Ishikawa (cell line): ENCODE measurements around the gene AUTS2.

Experiments used
- CEBPB ChIP-seq: IDR thresholded peaks from 2 replicates; pipeline ENCODE4 v1.6.1; 2012
- EP300 ChIP-seq: IDR thresholded peaks from 2 replicates; pipeline ENCODE4 v1.6.1; 2012; ENCODE audit warnings: borderline replicate concordance
- RAD21 ChIP-seq: IDR thresholded peaks from 2 replicates; pipeline ENCODE4 v1.6.1; 2012; ENCODE audit warnings: low read depth
- TAF1 ChIP-seq: IDR thresholded peaks from 2 replicates; pipeline ENCODE4 v1.6.1; 2012; ENCODE audit warnings: low read depth, mild to moderate bottlenecking
- TCF12 ChIP-seq: IDR thresholded peaks from 2 replicates; pipeline ENCODE4 v1.6.1; 2012; ENCODE audit warnings: low read depth
- YY1 ChIP-seq: IDR thresholded peaks from 2 replicates; pipeline ENCODE4 v1.6.1; 2012; ENCODE audit warnings: low read depth
- TF ChIP-seq, protein P1 (sequence below): IDR thresholded peaks from 2 replicates; pipeline ENCODE4 v1.6.1; 2012; ENCODE audit warnings: low read depth, mild to moderate bottlenecking
- TF ChIP-seq, protein P2 (sequence below): IDR thresholded peaks from 2 replicates; pipeline ENCODE4 v1.6.1; 2012

DNA sequence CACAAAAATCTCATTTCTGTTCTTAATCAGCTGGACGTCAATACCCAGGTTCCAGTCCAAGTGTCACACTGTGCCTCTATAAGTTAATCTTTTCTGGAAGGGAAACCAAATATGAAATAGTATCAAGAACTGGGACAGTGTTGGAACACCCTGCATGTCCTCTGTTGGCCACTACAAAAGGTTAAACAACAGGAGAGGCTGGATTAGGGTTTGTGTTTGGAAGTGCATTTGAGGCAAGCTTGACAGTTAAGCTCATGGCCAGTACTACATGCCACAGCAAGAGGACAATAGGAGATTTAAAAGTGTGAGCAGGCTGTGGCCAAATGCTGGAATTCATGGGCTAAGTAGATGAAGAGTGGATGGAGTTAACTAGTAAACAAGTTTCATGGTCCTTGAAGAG, 751.5 kb downstream of the AUTS2 start:
- TF ChIP-seq YY1 (no peak), TCF12 (no peak), EP300 (no peak), RAD21 (no peak), TAF1 (no peak), CEBPB (no peak)
- TF ChIP-seq, protein P1, sequence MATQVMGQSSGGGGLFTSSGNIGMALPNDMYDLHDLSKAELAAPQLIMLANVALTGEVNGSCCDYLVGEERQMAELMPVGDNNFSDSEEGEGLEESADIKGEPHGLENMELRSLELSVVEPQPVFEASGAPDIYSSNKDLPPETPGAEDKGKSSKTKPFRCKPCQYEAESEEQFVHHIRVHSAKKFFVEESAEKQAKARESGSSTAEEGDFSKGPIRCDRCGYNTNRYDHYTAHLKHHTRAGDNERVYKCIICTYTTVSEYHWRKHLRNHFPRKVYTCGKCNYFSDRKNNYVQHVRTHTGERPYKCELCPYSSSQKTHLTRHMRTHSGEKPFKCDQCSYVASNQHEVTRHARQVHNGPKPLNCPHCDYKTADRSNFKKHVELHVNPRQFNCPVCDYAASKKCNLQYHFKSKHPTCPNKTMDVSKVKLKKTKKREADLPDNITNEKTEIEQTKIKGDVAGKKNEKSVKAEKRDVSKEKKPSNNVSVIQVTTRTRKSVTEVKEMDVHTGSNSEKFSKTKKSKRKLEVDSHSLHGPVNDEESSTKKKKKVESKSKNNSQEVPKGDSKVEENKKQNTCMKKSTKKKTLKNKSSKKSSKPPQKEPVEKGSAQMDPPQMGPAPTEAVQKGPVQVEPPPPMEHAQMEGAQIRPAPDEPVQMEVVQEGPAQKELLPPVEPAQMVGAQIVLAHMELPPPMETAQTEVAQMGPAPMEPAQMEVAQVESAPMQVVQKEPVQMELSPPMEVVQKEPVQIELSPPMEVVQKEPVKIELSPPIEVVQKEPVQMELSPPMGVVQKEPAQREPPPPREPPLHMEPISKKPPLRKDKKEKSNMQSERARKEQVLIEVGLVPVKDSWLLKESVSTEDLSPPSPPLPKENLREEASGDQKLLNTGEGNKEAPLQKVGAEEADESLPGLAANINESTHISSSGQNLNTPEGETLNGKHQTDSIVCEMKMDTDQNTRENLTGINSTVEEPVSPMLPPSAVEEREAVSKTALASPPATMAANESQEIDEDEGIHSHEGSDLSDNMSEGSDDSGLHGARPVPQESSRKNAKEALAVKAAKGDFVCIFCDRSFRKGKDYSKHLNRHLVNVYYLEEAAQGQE = no peak
- TF ChIP-seq, protein P2, sequence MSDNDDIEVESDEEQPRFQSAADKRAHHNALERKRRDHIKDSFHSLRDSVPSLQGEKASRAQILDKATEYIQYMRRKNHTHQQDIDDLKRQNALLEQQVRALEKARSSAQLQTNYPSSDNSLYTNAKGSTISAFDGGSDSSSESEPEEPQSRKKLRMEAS = no peak
